GM12878 (cell line): ENCODE results near the gene DNAH17. TPM values are rescaled to one million over a fixed set of nuclear protein-coding genes. Genes with fewer than 3 reads are reported as not detected.

ENCODE experiments used
- ATAC-seq: fragments of 200-7000 bp; cut with Tn5 transposase; 3 replicates; pipeline ENCODE4 v1.9.1; 2020; ENCODE audit warnings: mild to moderate bottlenecking, moderate library complexity
- BruUV-seq: library from RNA; stranded (reverse); fragments of 400-500 nt; replicated peaks from 2 replicates; lab custom pipeline; 2021; lab: Mats Ljungman, UMichigan
- CTCF ChIA-PET: fragments of 300-600 bp; sonication (Branson Sonifier 250); formaldehyde crosslinking; extraction: SDS; loops from one replicate; lab custom pipeline; 2021; ENCODE audit warnings: inconsistent platforms; lab: Yijun Ruan, JAX
- POLR2A ChIA-PET: fragments of 350-600 bp; formaldehyde crosslinking; extraction: SDS; loops from one replicate; lab custom pipeline; 2021; ENCODE audit warnings: inconsistent platforms; lab: Charles Lee
- RAD21 ChIA-PET: fragments of 300-600 bp; sonication (Branson Sonifier 250); formaldehyde crosslinking; loops from one replicate; lab custom pipeline; 2023; ENCODE audit warnings: antibody characterized with exemption; ENCODE audit not compliant: unreplicated experiment; lab: Charles Lee
- SMC1A ChIA-PET: fragments of 300-600 bp; sonication (Branson Sonifier 250); formaldehyde crosslinking; loops from one replicate; lab custom pipeline; 2023; ENCODE audit not compliant: unreplicated experiment, uncharacterized antibody; lab: Charles Lee
- DNase-seq: peaks from one replicate; pipeline ENCODE4 v3.0.0-alpha.2; 2011; ENCODE audit warnings: low read depth, low spot score
- FAIRE-seq: peaks from 3 replicates; lab custom pipeline; 2011; peaks lifted over from hg19 to GRCh38; lab: Jason Lieb, UNC
- H2AFZ ChIP-seq: 2 replicates; pipeline ENCODE4 v1.6.0; 2011; ENCODE audit warnings: low read depth, low read length, control low read depth; ENCODE audit not compliant: control insufficient read depth
- H3K27ac ChIP-seq: 2 replicates; pipeline ENCODE4 v1.5.1; 2011; ENCODE audit warnings: control low read depth; ENCODE audit not compliant: control insufficient read depth, insufficient read depth
- H3K27me3 ChIP-seq, 2 experiments: replicated peaks in 1 of 2; 2 replicates each; pipeline versions ENCODE4 v1.6.0 to v1.6.1; 2011; ENCODE audit warnings: low read length in 1 of 2; ENCODE audit not compliant: control insufficient read depth in 2 of 2, insufficient read depth in 2 of 2
- H3K36me3 ChIP-seq, 2 experiments: 2 replicates each; pipeline ENCODE4 v1.5.1; 2011; ENCODE audit warnings: low read length in 1 of 2; ENCODE audit not compliant: control insufficient read depth in 2 of 2, insufficient read depth in 2 of 2
- H3K4me1 ChIP-seq: 2 replicates; pipeline ENCODE4 v1.6.1; 2011; ENCODE audit warnings: mild to moderate bottlenecking, low read length, moderate library complexity, mixed read lengths; ENCODE audit not compliant: control insufficient read depth, insufficient read depth
- H3K4me2 ChIP-seq: 2 replicates; pipeline ENCODE4 v1.6.0; 2011; ENCODE audit warnings: control low read depth; ENCODE audit not compliant: control insufficient read depth, insufficient read depth
- H3K4me3 ChIP-seq: fragments of 200-600 bp; sonication (generic); 2 replicates; pipeline ENCODE4 v1.5.1; 2016
- H3K79me2 ChIP-seq: 2 replicates; pipeline ENCODE4 v1.6.0; 2011; ENCODE audit warnings: low read length; ENCODE audit not compliant: control insufficient read depth, insufficient read depth
- H3K9ac ChIP-seq: 2 replicates; pipeline ENCODE4 v1.8.0; 2011; ENCODE audit warnings: low read length, control low read depth, mixed read lengths; ENCODE audit not compliant: control insufficient read depth, insufficient read depth
- H3K9me3 ChIP-seq: replicated peaks from 3 replicates; pipeline ENCODE4 v1.5.1; 2011; ENCODE audit warnings: mild to moderate bottlenecking, low read length; ENCODE audit not compliant: control insufficient read depth, insufficient read depth
- H4K20me1 ChIP-seq: 2 replicates; pipeline ENCODE4 v1.6.0; 2011; ENCODE audit not compliant: control insufficient read depth, insufficient read depth
- CBFB ChIP-seq: IDR thresholded peaks from 2 replicates; pipeline ENCODE4 v1.6.1; 2016; ENCODE audit warnings: antibody characterized with exemption, low read depth
- CHD1 ChIP-seq: IDR thresholded peaks from 2 replicates; pipeline ENCODE4 v1.6.1; 2012; ENCODE audit warnings: low read depth, low read length, improper control_type of control experiment
- CUX1 ChIP-seq: IDR thresholded peaks from 2 replicates; pipeline ENCODE4 v1.6.1; 2012; ENCODE audit warnings: improper control_type of control experiment, low read depth, low read length; ENCODE audit not compliant: insufficient replicate concordance
- EGR1 ChIP-seq, 2 experiments: IDR thresholded peaks; 1 replicate in 1 of 2; 2 replicates in 1 of 2; pipeline ENCODE4 v1.6.1; 2011 to 2012; ENCODE audit warnings: low read depth in 2 of 2, low read length in 2 of 2, borderline replicate concordance in 1 of 2, mild to moderate bottlenecking in 1 of 2, moderate library complexity in 1 of 2
- LARP7 ChIP-seq: fragments of 450-650 bp; IDR thresholded peaks from 2 replicates; pipeline ENCODE4 v1.6.1; 2017; ENCODE audit warnings: mild to moderate bottlenecking
- MYB ChIP-seq: fragments of 150-350 bp; IDR thresholded peaks from 2 replicates; pipeline ENCODE4 v1.6.1; 2014; ENCODE audit warnings: mild to moderate bottlenecking, low read depth, low read length, borderline replicate concordance
- NFIC ChIP-seq: IDR thresholded peaks from 2 replicates; pipeline ENCODE4 v1.6.1; 2012; ENCODE audit warnings: low read depth, mild to moderate bottlenecking, inconsistent platforms, low read length, moderate library complexity
- POLR2AphosphoS5 ChIP-seq: IDR thresholded peaks from 2 replicates; pipeline ENCODE4 v1.6.1; 2011; ENCODE audit warnings: mild to moderate bottlenecking, low read length, inconsistent platforms
- RELA ChIP-seq: fragments of 450-650 bp; IDR thresholded peaks from 2 replicates; pipeline ENCODE4 v1.8.0; 2014; ENCODE audit warnings: borderline replicate concordance; ENCODE audit not compliant: partially characterized antibody
- SKIL ChIP-seq: fragments of 450-650 bp; IDR thresholded peaks from 2 replicates; pipeline ENCODE4 v1.6.1; 2017; ENCODE audit warnings: mild to moderate bottlenecking, low read depth, inconsistent platforms; ENCODE audit not compliant: poor library complexity, severe bottlenecking
- SMAD1 ChIP-seq: fragments of 450-650 bp; IDR thresholded peaks from 2 replicates; pipeline ENCODE4 v1.6.1; 2018; ENCODE audit warnings: mild to moderate bottlenecking, low read depth; ENCODE audit not compliant: partially characterized antibody
- SMC3 ChIP-seq: IDR thresholded peaks from 2 replicates; pipeline ENCODE4 v1.6.1; 2011; ENCODE audit warnings: low read length, improper control_type of control experiment, borderline replicate concordance
- SREBF1 ChIP-seq: IDR thresholded peaks from 2 replicates; pipeline ENCODE4 v1.6.1; 2012; ENCODE audit warnings: mild to moderate bottlenecking, low read length
- STAT1 ChIP-seq: fragments of 450-650 bp; conservative IDR thresholded peaks from 2 replicates; pipeline ENCODE4 v1.6.1; 2014; ENCODE audit warnings: antibody characterized with exemption, mild to moderate bottlenecking
- ZNF622 ChIP-seq: fragments of 450-650 bp; IDR thresholded peaks from 2 replicates; pipeline ENCODE4 v1.6.1; 2017; ENCODE audit warnings: mild to moderate bottlenecking, inconsistent platforms
- WGBS: methylation state at CpG from one replicate; pipeline ENCODE4 v1.1.6; 2016; ENCODE audit warnings: low lambda C conversion rate; ENCODE audit not compliant: insufficient replicate concordance, insufficient coverage; ENCODE audit errors: missing lambda C conversion rate; 5-methylcytosine and 5-hydroxymethylcytosine counted together
- in situ Hi-C: fragments of 300-500 bp; cut with MboI; formaldehyde crosslinking; loops from 9 replicates; pipeline ENCODE4 v1.14.3; 2018; ENCODE audit warnings: mixed read lengths
- intact Hi-C: fragments of 100-400 bp; cut with micrococcal nuclease; formaldehyde crosslinking; loops from one replicate; pipeline ENCODE4 v1.14.2; 2022; ENCODE audit not compliant: unreplicated experiment
- polyA plus RNA-seq, 11 experiments: library from polyadenylated mRNA; depleted of rRNA in 4 of 11; unstranded in 6 of 11; stranded (reverse) in 5 of 11; fragments of >200 nt; fragmentation: Nextera tagmentation in 4 of 11; fragmentation: Illumina TruSeq in 1 of 11; extraction: Ambion mirVana in 4 of 11; extraction: Trizol in 1 of 11; gene quantifications; 1 replicate in 1 of 11; 2 replicates in 10 of 11; pipeline versions ENCODE4 v1.2.1 to v1.2.3, GENCODE V29; 2011 to 2016; ENCODE audit warnings: inconsistent platforms in 2 of 11, missing spikeins in 2 of 11, low read depth in 1 of 11
- total RNA-seq, 4 experiments: library from RNA; depleted of rRNA in 3 of 4; stranded (reverse); fragments of >200 nt in 3 of 4; fragmentation: Illumina TruSeq in 1 of 4; extraction: Trizol in 1 of 4; gene quantifications; 2 replicates each; pipeline versions ENCODE4 v1.2.1 to v1.2.3, GENCODE V29; 2013 to 2021

Gene DNAH17
- total and polyA plus RNA-seq, 10 of the 15 experiments (the other 5 are each of a cell fraction or from before 2014, with no cell fraction given), result 0.16 to 2.9 (median 0.56) TPM

DNA sequence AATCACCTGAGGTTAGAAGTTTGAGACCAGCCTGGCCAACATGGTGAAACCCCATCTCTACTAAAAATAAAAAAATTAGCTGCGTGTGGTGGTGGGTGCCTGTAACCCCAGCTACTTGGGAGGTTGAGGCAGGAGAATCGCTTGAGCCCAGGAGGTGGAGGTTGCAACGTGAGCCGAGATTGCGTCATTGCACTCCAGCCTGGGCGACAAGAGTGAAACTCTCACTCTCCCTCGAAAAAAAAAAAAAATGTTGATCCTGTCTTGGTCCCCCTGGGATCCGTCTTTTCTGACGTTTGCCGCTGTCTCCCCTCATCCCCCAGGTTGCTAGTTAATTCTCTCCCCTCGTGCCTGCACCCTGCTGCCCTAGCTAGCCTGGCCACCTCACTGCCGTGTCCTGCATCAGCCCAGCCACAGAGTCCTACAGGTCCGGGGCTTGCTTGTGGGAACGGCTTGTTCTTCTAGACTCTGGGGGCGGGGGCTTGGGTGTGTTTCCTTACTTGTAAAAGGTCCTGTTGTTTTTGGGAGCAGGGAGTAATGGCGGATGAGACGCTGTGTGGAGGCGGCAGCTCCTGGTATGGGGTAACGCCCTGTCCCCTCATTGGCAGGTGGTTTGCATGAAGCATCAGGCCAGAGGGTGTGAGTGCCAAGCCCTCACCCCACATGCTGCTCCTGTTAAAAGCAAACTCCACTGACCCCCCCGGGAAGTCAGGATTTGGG lies 154.2 kb downstream of the DNAH17 start:
- H3K9ac ChIP-seq, result no peak overlapping the region
- CTCF ChIA-PET, result interaction anchor here (0.6 to 8.5 kb wide), 21 partner anchors 12 to 403 kb away, joined by 3 to 96 read pairs (median 5); no protein-coding TSS in a partner anchor
- no peaks in the 10 kb centered on the region for H3K27me3 ChIP-seq
- intact Hi-C loops, result loop anchor here (1.0 to 10.0 kb wide), 4 partner anchors 63 to 338 kb away; partner anchors contain the start of gene SOCS3
- H3K27ac ChIP-seq, result no peak overlapping the region
- no peaks in the 10 kb centered on the region for H3K4me1 ChIP-seq
- no peaks in the 10 kb centered on the region; the same call in 1 of the 2 replicates for H4K20me1 ChIP-seq
- in situ Hi-C loops, result loop anchor here (5.0 kb wide), 1 partner anchor 61 kb away; the partner anchor contains the start of gene SOCS3
- no peak overlapping the region for H3K4me2 ChIP-seq
- TF ChIP-seq CUX1 (no peak), MYB (no peak), NFIC (no peak), RELA (no peak), CHD1 (no peak), SMC3 (no peak), POLR2AphosphoS5 (no peak), LARP7 (no peak), ZNF622 (no peak), CBFB (no peak), SMAD1 (no peak), EGR1 (IDR thresholded peaks at IDR 0.05; ENCODE audit: borderline replicate concordance in 1 of 2, low read depth in 2 of 2, low read length in 2 of 2) (no peak), STAT1 (no peak), SREBF1 (no peak), SKIL (no peak)
- DNase-seq (no peak), FAIRE-seq (no peak), ATAC-seq (no peak)
- no peak overlapping the region for H2AFZ ChIP-seq
- no peak overlapping the region for H3K4me3 ChIP-seq
- 92% methylated on average over 20 of the region's 20 CpGs for WGBS
- BruUV-seq, result TSS peak; percentile 20
- RAD21 ChIA-PET, result interaction anchor here (0.7 to 6.1 kb wide), 6 partner anchors 32 to 338 kb away, joined by 4 to 52 read pairs (median 8); partner anchors contain the start of gene SOCS3
- H3K36me3 ChIP-seq, result peaks cover 31 to 35% of the 10 kb centered on the region in 2 experiments
- POLR2A ChIA-PET, result interaction anchor here (0.8 kb wide), 1 partner anchor 60 kb away, joined by 7 read pairs; no protein-coding TSS in a partner anchor
- SMC1A ChIA-PET, result interaction anchor here (0.7 to 3.7 kb wide), 7 partner anchors 60 to 338 kb away, joined by 3 to 26 read pairs (median 6); partner anchors contain the start of gene SOCS3
- H3K79me2 ChIP-seq, result no peaks in the 10 kb centered on the region
- no peaks in the 10 kb centered on the region for H3K9me3 ChIP-seq
